GM06990 (cell line): ENCODE measurements around the gene SVOP.
"Not testable (repeated sequence)": the region's sequence is repeated elsewhere in the genome, so short reads cannot be mapped to it uniquely, and the experiment has no call there.

Experiments
- DNase-seq: peaks from one replicate; pipeline ENCODE4 v3.0.0-alpha.2; 2011; ENCODE audit not compliant: insufficient read length; ENCODE audit errors: extremely low read depth
- H3K27me3 ChIP-seq: replicated peaks from 2 replicates; pipeline ENCODE4 v1.6.0; 2011; ENCODE audit warnings: low read length; ENCODE audit not compliant: control insufficient read depth, insufficient read depth
- H3K36me3 ChIP-seq: 2 replicates; pipeline ENCODE4 v1.5.1; 2011; ENCODE audit warnings: low read length; ENCODE audit not compliant: control insufficient read depth, insufficient read depth
- H3K4me3 ChIP-seq: replicated peaks from 2 replicates; pipeline ENCODE4 v1.5.1; 2011; ENCODE audit warnings: low read depth, mild to moderate bottlenecking, control low read depth, low read length
- CTCF ChIP-seq: IDR thresholded peaks from 2 replicates; pipeline ENCODE4 v1.5.1; 2011; ENCODE audit warnings: low read length, control low read depth, mild to moderate bottlenecking, inconsistent platforms; ENCODE audit not compliant: insufficient read depth, poor library complexity, severe bottlenecking

Gene SVOP

GRCh38 chr12:109052414-109053323 lies 31.8 kb upstream of the SVOP start, which contains the start of gene USP30:
Gene USP30 (plus strand): TSS chr12:109052576. CDS start chr12:109052679, 103 bp downstream.
- peak within 1 kb of the TSS; percentile 87 for H3K4me3 ChIP-seq
- peak; percentile 85 for DNase-seq
- no peaks in the 10 kb centered on the region for H3K27me3 ChIP-seq
- no peaks in the 10 kb centered on the region for H3K36me3 ChIP-seq
- no peak for TF ChIP-seq CTCF

- Histone ChIP-seq H3K4me3 (peak overlapping the region; percentile 87), H3K36me3 (no peaks in the 10 kb centered on the region), H3K27me3 (no peaks in the 10 kb centered on the region)
- DNase-seq = no peak
- TF ChIP-seq CTCF = no peak
These were observed 31.2 kb upstream of the SVOP start for GRCh38 chr12:109052097-109052413.

GRCh38 chr12:109049794-109050193 lies 28.9 kb upstream of the SVOP start:
- not testable (repeated sequence) for DNase-seq, H3K4me3 ChIP-seq, H3K36me3 ChIP-seq, H3K27me3 ChIP-seq

GRCh38 chr12:109048706-109049105 lies 27.8 kb upstream of the SVOP start:
- not testable (repeated sequence) for DNase-seq, H3K36me3 ChIP-seq, H3K4me3 ChIP-seq, H3K27me3 ChIP-seq

GRCh38 chr12:109047081-109047805 lies 26.4 kb upstream of the SVOP start:
- no peak overlapping the region for H3K4me3 ChIP-seq
- no peaks in the 10 kb centered on the region for H3K36me3 ChIP-seq
- H3K27me3 ChIP-seq = no peaks in the 10 kb centered on the region
- TF ChIP-seq CTCF = no peak
- DNase-seq = no peak

GRCh38 chr12:109044241-109044640 lies 23.4 kb upstream of the SVOP start:
- TF ChIP-seq CTCF = no peak
- Histone ChIP-seq H3K4me3 (no peak overlapping the region), H3K36me3 (no peaks in the 10 kb centered on the region), H3K27me3 (no peaks in the 10 kb centered on the region)
- no peak for DNase-seq
